Kidney epithelial cell (primary cell): ENCODE data around the gene OR51A4. TPM values are rescaled to one million over a fixed set of nuclear protein-coding genes. Genes with fewer than 3 reads are reported as not detected.
A peak's percentile ranks its signal among the peaks of the same experiment; 100 is the strongest.

Source experiments
- DNase-seq: peaks from one replicate; pipeline ENCODE4 v3.0.0-alpha.2; 2010; ENCODE audit warnings: low read depth
- H3K27me3 ChIP-seq: 2 replicates; pipeline ENCODE4 v1.6.0; 2011; ENCODE audit warnings: low read length; ENCODE audit not compliant: control insufficient read depth, insufficient read depth
- H3K36me3 ChIP-seq: 2 replicates; pipeline ENCODE4 v1.5.1; 2011; ENCODE audit warnings: low read length; ENCODE audit not compliant: control insufficient read depth, insufficient read depth
- H3K4me3 ChIP-seq: 2 replicates; pipeline ENCODE4 v1.5.1; 2011; ENCODE audit warnings: low read depth, mild to moderate bottlenecking, control low read depth, low read length
- total RNA-seq: library from RNA; depleted of rRNA; stranded (reverse); fragments of >200 nt; gene quantifications from 2 replicates; pipeline ENCODE4 v1.2.3, GENCODE V29; 2015
- TF ChIP-seq, protein P1 (sequence below): IDR thresholded peaks from 2 replicates; pipeline ENCODE4 v1.5.1; 2011; ENCODE audit warnings: mild to moderate bottlenecking, moderate library complexity, low read length, control low read depth, inconsistent platforms; ENCODE audit not compliant: insufficient read depth, poor library complexity, severe bottlenecking

The OR51A4 gene
- total RNA-seq, 1 donor from 2014 or later = not detected

DNA sequence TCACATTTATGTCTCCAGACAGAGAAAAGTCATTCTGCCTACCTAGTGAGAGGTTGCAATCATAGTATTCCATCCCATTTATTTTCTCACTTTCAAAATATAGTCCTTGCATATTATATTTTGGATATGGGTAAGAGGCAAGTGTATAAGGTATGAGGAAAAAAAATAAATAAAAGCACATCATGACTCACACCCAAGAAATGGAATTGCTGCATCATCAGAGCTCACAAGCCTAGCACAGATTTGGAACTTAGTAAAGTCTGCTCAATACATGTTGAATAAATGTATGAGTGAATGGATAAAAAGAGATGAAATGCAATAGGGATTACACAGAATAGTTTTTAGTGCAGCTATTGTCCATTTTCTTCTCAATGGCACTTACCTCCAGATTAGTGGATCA is 20.8 kb downstream of the OR51A4 start:
- TF ChIP-seq, protein P1, sequence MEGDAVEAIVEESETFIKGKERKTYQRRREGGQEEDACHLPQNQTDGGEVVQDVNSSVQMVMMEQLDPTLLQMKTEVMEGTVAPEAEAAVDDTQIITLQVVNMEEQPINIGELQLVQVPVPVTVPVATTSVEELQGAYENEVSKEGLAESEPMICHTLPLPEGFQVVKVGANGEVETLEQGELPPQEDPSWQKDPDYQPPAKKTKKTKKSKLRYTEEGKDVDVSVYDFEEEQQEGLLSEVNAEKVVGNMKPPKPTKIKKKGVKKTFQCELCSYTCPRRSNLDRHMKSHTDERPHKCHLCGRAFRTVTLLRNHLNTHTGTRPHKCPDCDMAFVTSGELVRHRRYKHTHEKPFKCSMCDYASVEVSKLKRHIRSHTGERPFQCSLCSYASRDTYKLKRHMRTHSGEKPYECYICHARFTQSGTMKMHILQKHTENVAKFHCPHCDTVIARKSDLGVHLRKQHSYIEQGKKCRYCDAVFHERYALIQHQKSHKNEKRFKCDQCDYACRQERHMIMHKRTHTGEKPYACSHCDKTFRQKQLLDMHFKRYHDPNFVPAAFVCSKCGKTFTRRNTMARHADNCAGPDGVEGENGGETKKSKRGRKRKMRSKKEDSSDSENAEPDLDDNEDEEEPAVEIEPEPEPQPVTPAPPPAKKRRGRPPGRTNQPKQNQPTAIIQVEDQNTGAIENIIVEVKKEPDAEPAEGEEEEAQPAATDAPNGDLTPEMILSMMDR = no peak
- DNase-seq = no peak
- Histone ChIP-seq H3K36me3 (no peaks in the 10 kb centered on the region), H3K4me3 (no peak overlapping the region), H3K27me3 (no peaks in the 10 kb centered on the region)

- TF ChIP-seq, protein P1 = no peak
Observed at GRCh38 chr11:4924239-4924638, 23.2 kb downstream of the OR51A4 start, which contains the start of gene OR51G1. OR51G1 (minus strand) TSS chr11:4924339; CDS start chr11:4924339, 0 bp downstream.

GRCh38 chr11:4922304-4922703 is 25.1 kb downstream of the OR51A4 start:
- DNase-seq = no peak
- no peaks in the 10 kb centered on the region for H3K36me3 ChIP-seq
- no peak overlapping the region for H3K4me3 ChIP-seq
- H3K27me3 ChIP-seq = no peaks in the 10 kb centered on the region
- TF ChIP-seq, protein P1 = no peak

More at GRCh38 chr11:4924239-4924638, 23.2 kb downstream of the OR51A4 start, which contains the start of gene OR51G1:
- no peak for DNase-seq
- Histone ChIP-seq H3K4me3 (no peak within 1 kb of the TSS), H3K36me3 (no peaks in the 10 kb centered on the region), H3K27me3 (no peaks in the 10 kb centered on the region)

GRCh38 chr11:4921796-4922195 is 25.6 kb downstream of the OR51A4 start:
- H3K27me3 ChIP-seq = no peaks in the 10 kb centered on the region
- no peak overlapping the region for H3K4me3 ChIP-seq
- H3K36me3 ChIP-seq = no peaks in the 10 kb centered on the region
- no peak for DNase-seq
- TF ChIP-seq, protein P1 = no peak

GRCh38 chr11:4919250-4919649 is 28.2 kb downstream of the OR51A4 start, which contains the start of gene OR51G2:
OR51G2 (minus strand) TSS chr11:4919350; CDS start chr11:4915663, 3,687 bp downstream.
- TF ChIP-seq, protein P1 = no peak
- Histone ChIP-seq H3K36me3 (no peaks in the 10 kb centered on the region), H3K4me3 (no peak within 1 kb of the TSS), H3K27me3 (no peaks in the 10 kb centered on the region)
- DNase-seq = no peak

- peak; percentile 42 for DNase-seq
- Histone ChIP-seq H3K36me3 (no peaks in the 10 kb centered on the region), H3K4me3 (no peak overlapping the region), H3K27me3 (no peaks in the 10 kb centered on the region)
- TF ChIP-seq, protein P1 = no peak
Observed at GRCh38 chr11:4916581-4916980, 30.8 kb downstream of the OR51A4 start.
